ENCODE data around the gene SPRING1. TPM values are rescaled to one million over a fixed set of nuclear protein-coding genes. Genes with fewer than 3 reads are reported as not detected.
"Not testable (repeated sequence)": the region's sequence is repeated elsewhere in the genome, so short reads cannot be mapped to it uniquely, and the experiment has no call there.

SPRING1 gene
- total RNA-seq, 1 donor from 2014 or later = 31.6 TPM

- TF ChIP-seq CTCF (IDR thresholded peaks at IDR 0.05) = no peak
- intact Hi-C loops (cut with micrococcal nuclease) = no loop called here
- POLR2A ChIA-PET = no interaction called here
- CTCF ChIA-PET = no interaction called here
- H3K27me3 Mint-ChIP-seq = no peaks in the 10 kb centered on the region
- H3K4me3 Mint-ChIP-seq = no peak overlapping the region
- H3K27ac Mint-ChIP-seq = no peak overlapping the region
- peaks cover 6% of the 10 kb centered on the region for H3K36me3 Mint-ChIP-seq (ENCODE audit: low read depth)
- no peaks in the 10 kb centered on the region for H3K9me3 Mint-ChIP-seq
- H3K4me1 Mint-ChIP-seq = no peaks in the 10 kb centered on the region
- DNase-seq (no peak), ATAC-seq (ENCODE audit: low read depth) (no peak)
Measured at GRCh38 chr12:116744766-116745165, 6.9 kb upstream of the SPRING1 start.

- H3K4me1 Mint-ChIP-seq = peaks cover 11% of the 10 kb centered on the region
- intact Hi-C loops (cut with micrococcal nuclease); ATAC-seq (ENCODE audit: low read depth); CTCF ChIA-PET; H3K4me3 Mint-ChIP-seq; H3K9me3 Mint-ChIP-seq; DNase-seq; H3K27me3 Mint-ChIP-seq; POLR2A ChIA-PET; H3K36me3 Mint-ChIP-seq (ENCODE audit: low read depth); H3K27ac Mint-ChIP-seq: not testable (repeated sequence)
Measured at GRCh38 chr12:116742787-116743186, 4.9 kb upstream of the SPRING1 start.

- TF ChIP-seq CTCF (IDR thresholded peaks at IDR 0.05) = no peak
- DNase-seq (no peak), ATAC-seq (ENCODE audit: low read depth) (no peak)
- Mint-ChIP-seq H3K9me3 (no peaks in the 10 kb centered on the region), H3K36me3 (ENCODE audit: low read depth) (peaks cover 20% of the 10 kb centered on the region), H3K4me3 (peak overlapping the region; percentile 5), H3K4me1 (peaks cover 30% of the 10 kb centered on the region), H3K27ac (peak overlapping the region; percentile 7), H3K27me3 (no peaks in the 10 kb centered on the region)
- intact Hi-C loops (cut with micrococcal nuclease) = loop anchor here (5.0 kb wide), 2 partner anchors 63 to 448 kb away; no protein-coding TSS in a partner anchor
- ChIA-PET CTCF (no interaction called here), POLR2A (no interaction called here)
Measured at GRCh38 chr12:116739381-116739887, 1.6 kb upstream of the SPRING1 start.

GRCh38 chr12:116736962-116737773, 701 bp downstream of the SPRING1 start:
- no peaks in the 10 kb centered on the region for H3K9me3 Mint-ChIP-seq
- no peaks in the 10 kb centered on the region for H3K27me3 Mint-ChIP-seq
- peaks cover 34% of the 10 kb centered on the region for H3K36me3 Mint-ChIP-seq (ENCODE audit: low read depth)
- DNase-seq (no peak), ATAC-seq (ENCODE audit: low read depth) (no peak)
- intact Hi-C loops (cut with micrococcal nuclease) = loop anchor here (2.0 to 5.0 kb wide), 3 partner anchors 65 to 450 kb away; no protein-coding TSS in a partner anchor
- ChIA-PET CTCF (interaction anchor here (0.9 to 1.0 kb wide), 2 partner anchors 28 to 40 kb away, joined by 3 read pairs; no protein-coding TSS in a partner anchor), POLR2A (no interaction called here)
- peak overlapping the region; percentile 91 for H3K4me3 Mint-ChIP-seq
- peaks cover 31% of the 10 kb centered on the region for H3K4me1 Mint-ChIP-seq
- H3K27ac Mint-ChIP-seq = peak overlapping the region; percentile 75
- no peak for TF ChIP-seq CTCF (IDR thresholded peaks at IDR 0.05)

GRCh38 chr12:116735951-116736599, 1.8 kb downstream of the SPRING1 start:
- Mint-ChIP-seq H3K4me1 (peaks cover 35% of the 10 kb centered on the region), H3K27me3 (no peaks in the 10 kb centered on the region), H3K27ac (no peak overlapping the region), H3K4me3 (peak overlapping the region; percentile 91), H3K9me3 (no peaks in the 10 kb centered on the region), H3K36me3 (ENCODE audit: low read depth) (peaks cover 38% of the 10 kb centered on the region)
- DNase-seq (no peak), ATAC-seq (ENCODE audit: low read depth) (no peak)
- ChIA-PET CTCF (no interaction called here), POLR2A (no interaction called here)
- TF ChIP-seq CTCF (IDR thresholded peaks at IDR 0.05) = no peak
- intact Hi-C loops (cut with micrococcal nuclease) = loop anchor here (2.0 to 5.0 kb wide), 3 partner anchors 66 to 451 kb away; no protein-coding TSS in a partner anchor
